Activated T-cell treated with anti-CD3 and anti-CD28 coated beads, Interleukin-2, amount 50 U/mL, for 72 hours (primary cell): ENCODE measurements around the gene CFAP410. TPM values are rescaled to one million over a fixed set of nuclear protein-coding genes. Genes with fewer than 3 reads are reported as not detected.
A peak's percentile ranks its signal among the peaks of the same experiment; 100 is the strongest.

Experiments used
- ATAC-seq, 2 donors: fragments of 150-1000 bp; cut with Tn5 transposase; replicated peaks in 1 of 2; 2 replicates each; pipeline ENCODE4 v1.10.0; 2021; ENCODE audit warnings: moderate library complexity in 2 of 2, mild to moderate bottlenecking in 1 of 2
- DNase-seq, 2 donors: peaks; one replicate each; pipeline ENCODE4 v3.0.0; 2021 to 2022; ENCODE audit warnings: mixed read lengths in 1 of 2
- H3K27ac Mint-ChIP-seq: one replicate; pipeline ENCODE4 v1.8.0; 2022; ENCODE audit warnings: mild to moderate bottlenecking, moderate library complexity, mixed read lengths
- H3K27me3 Mint-ChIP-seq: one replicate; pipeline ENCODE4 v1.8.0; 2022; ENCODE audit warnings: low read depth, mixed read lengths
- H3K36me3 Mint-ChIP-seq, 2 donors: one replicate each; pipeline ENCODE4 v1.8.0; 2022; ENCODE audit warnings: mixed read lengths in 2 of 2, mild to moderate bottlenecking in 1 of 2; ENCODE audit not compliant: insufficient read depth in 2 of 2
- H3K4me1 Mint-ChIP-seq: one replicate; pipeline ENCODE4 v1.8.0; 2022; ENCODE audit warnings: low read depth, mixed read lengths
- H3K4me3 Mint-ChIP-seq, 2 donors: one replicate each; pipeline ENCODE4 v1.8.0; 2022; ENCODE audit warnings: mild to moderate bottlenecking in 2 of 2, mixed read lengths in 2 of 2, moderate library complexity in 2 of 2
- H3K9me3 Mint-ChIP-seq, 2 donors: one replicate each; pipeline ENCODE4 v1.8.0; 2022; ENCODE audit warnings: mixed read lengths in 2 of 2
- total RNA-seq, 2 donors: library from RNA; stranded (reverse); gene quantifications; one replicate each; pipeline ENCODE4 v1.2.3, GENCODE V29; 2022

The CFAP410 gene
- total RNA-seq: 10 to 100 TPM; 14.5 to 17.2 TPM

GRCh38 chr21:44338971-44339910 is at the start of gene CFAP410:
CFAP410 (minus strand) TSS chr21:44339390; CDS start chr21:44339194, 196 bp downstream.
- H3K4me3 Mint-ChIP-seq: peak within 1 kb of the TSS; percentile 96 to 97
- H3K27ac Mint-ChIP-seq: peak within 1 kb of the TSS; percentile 91
- no peaks in the 10 kb centered on the region for H3K9me3 Mint-ChIP-seq
- peaks cover 30% of the 10 kb centered on the region for H3K4me1 Mint-ChIP-seq
- ATAC-seq (peak; percentile 93), DNase-seq (peak; percentile 96 to 97)
- H3K27me3 Mint-ChIP-seq: no peaks in the 10 kb centered on the region
- H3K36me3 Mint-ChIP-seq: no peaks in the 10 kb centered on the region

DNA sequence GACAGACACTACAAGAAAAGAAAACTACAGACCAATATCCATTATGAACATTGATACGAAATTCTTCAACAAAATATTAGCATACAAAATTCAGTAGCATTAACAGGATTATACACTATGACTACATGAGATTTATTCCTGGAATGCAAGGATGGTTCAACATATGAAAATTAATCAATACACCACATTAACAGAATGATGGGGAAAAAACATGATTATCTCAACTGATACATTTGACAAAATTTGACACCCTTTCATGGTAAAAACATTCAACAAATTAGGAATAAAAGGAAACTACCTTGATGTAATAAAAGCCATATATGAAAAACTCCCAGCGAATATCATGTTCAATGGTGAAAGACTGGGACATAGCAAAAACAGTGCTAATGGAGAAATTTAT is 45.8 kb upstream of the CFAP410 start:
- ATAC-seq (no peak), DNase-seq (no peak)
- Mint-ChIP-seq H3K27ac (no peak overlapping the region), H3K9me3 (peaks cover 7 to 14% of the 10 kb centered on the region in 2 donors), H3K4me1 (no peaks in the 10 kb centered on the region), H3K36me3 (peaks cover 12 to 16% of the 10 kb centered on the region in 2 donors), H3K27me3 (no peaks in the 10 kb centered on the region), H3K4me3 (no peak overlapping the region)

DNA sequence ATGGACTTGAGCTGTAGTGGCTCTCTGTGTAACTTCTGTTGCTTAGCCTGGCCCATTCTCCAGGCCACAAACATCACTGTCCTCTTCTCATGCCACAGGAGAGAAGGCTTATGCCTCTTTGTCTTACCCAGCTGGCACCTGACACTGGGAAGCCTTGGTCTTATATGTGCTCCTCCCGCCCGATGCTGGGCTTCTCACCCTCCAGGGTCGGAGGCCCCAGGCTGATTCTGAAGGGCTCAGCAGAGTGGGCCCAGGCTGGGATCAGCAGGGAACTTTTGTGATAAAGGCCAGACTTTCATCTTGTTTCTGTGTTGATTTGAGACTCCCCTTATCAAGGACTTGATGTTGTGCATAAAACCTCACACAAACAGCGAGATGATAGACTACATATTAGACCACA is 44.0 kb upstream of the CFAP410 start:
- ATAC-seq (no peak), DNase-seq (no peak)
- Mint-ChIP-seq H3K27me3 (no peaks in the 10 kb centered on the region), H3K36me3 (peaks cover 12 to 16% of the 10 kb centered on the region in 2 donors), H3K4me3 (no peak overlapping the region), H3K4me1 (no peaks in the 10 kb centered on the region), H3K27ac (no peak overlapping the region), H3K9me3 (peaks cover 7 to 14% of the 10 kb centered on the region in 2 donors)

DNA sequence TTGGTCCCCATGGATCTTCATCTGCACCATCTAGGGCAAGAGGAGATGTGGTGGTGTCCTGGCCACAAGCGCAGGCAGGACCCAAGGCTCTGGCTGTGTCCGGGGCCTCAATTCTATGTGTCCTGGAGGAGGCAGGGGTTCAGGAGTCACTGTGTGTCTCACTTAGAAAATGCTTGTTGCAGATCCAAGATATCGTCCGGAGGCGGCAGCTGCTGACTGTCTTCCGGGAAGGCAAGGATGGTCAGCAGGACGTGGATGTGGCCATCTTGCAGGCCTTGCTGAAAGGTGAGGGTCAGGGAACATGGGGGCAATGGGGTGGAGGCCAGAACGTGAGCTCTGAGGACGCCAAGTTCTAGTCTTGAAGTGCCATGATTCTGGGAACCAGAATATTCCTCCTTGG is 43.3 kb upstream of the CFAP410 start:
- ATAC-seq: no peak
- Mint-ChIP-seq H3K9me3 (peaks cover 7 to 14% of the 10 kb centered on the region in 2 donors), H3K36me3 (peaks cover 12 to 16% of the 10 kb centered on the region in 2 donors), H3K27ac (no peak overlapping the region), H3K4me1 (no peaks in the 10 kb centered on the region), H3K4me3 (no peak overlapping the region), H3K27me3 (no peaks in the 10 kb centered on the region)
- DNase-seq: no peak

DNA sequence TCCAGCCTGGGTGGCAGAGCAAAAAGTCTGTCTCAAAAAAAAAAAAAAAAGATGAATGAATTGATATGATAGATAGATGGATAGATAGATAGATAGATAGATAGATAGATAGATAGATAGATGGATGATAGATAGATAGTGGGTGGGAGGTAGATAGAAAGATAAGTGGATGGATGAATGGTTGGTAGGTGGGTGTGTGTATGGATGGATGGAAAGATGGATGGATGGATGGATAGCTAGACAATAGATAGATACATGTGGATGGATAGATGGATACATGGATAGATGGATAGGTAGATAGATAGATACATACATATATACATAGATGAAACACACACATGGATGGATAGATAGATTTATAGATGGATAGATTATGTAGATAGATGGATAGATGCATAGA is 42.7 kb upstream of the CFAP410 start:
- H3K9me3 Mint-ChIP-seq: peaks cover 7 to 14% of the 10 kb centered on the region in 2 donors
- peaks cover 12 to 16% of the 10 kb centered on the region in 2 donors for H3K36me3 Mint-ChIP-seq
- H3K27me3 Mint-ChIP-seq: no peaks in the 10 kb centered on the region
- no peak overlapping the region for H3K4me3 Mint-ChIP-seq
- no peak for ATAC-seq
- no peak for DNase-seq
- no peaks in the 10 kb centered on the region for H3K4me1 Mint-ChIP-seq
- no peak overlapping the region for H3K27ac Mint-ChIP-seq

DNA sequence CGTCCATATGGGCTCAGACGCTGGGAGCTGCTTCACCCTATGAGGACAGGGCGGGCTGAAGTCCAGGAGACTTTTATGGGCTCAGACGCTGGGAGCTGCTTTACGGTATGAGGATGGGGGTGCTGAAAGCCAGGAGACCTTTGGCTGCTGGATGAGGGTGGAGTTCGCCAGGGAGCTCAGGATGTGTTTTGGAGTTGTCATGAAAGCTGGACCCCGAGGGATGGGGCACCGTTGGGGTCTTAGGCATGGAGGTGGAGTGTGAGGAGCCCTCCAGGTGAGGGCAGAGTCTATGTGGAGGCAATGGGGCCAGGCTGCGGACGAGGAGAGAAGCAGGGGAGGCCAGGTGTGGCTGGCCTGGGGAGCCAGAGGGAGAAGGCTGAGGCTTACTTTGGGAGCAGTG is 41.7 kb upstream of the CFAP410 start:
- H3K27ac Mint-ChIP-seq: no peak overlapping the region
- peaks cover 7 to 14% of the 10 kb centered on the region in 2 donors for H3K9me3 Mint-ChIP-seq
- ATAC-seq (no peak), DNase-seq (no peak)
- no peaks in the 10 kb centered on the region for H3K27me3 Mint-ChIP-seq
- H3K4me3 Mint-ChIP-seq: no peak overlapping the region
- H3K4me1 Mint-ChIP-seq: no peaks in the 10 kb centered on the region
- peaks cover 12 to 16% of the 10 kb centered on the region in 2 donors for H3K36me3 Mint-ChIP-seq

GRCh38 chr21:44379991-44380865 is 41.0 kb upstream of the CFAP410 start:
- Mint-ChIP-seq H3K36me3 (peaks cover 8 to 13% of the 10 kb centered on the region in 2 donors), H3K27me3 (no peaks in the 10 kb centered on the region), H3K9me3 (peaks cover 7 to 10% of the 10 kb centered on the region in 2 donors), H3K27ac (no peak overlapping the region), H3K4me1 (peaks cover 5% of the 10 kb centered on the region), H3K4me3 (no peak overlapping the region)
- no peak for ATAC-seq
- no peak for DNase-seq

DNA sequence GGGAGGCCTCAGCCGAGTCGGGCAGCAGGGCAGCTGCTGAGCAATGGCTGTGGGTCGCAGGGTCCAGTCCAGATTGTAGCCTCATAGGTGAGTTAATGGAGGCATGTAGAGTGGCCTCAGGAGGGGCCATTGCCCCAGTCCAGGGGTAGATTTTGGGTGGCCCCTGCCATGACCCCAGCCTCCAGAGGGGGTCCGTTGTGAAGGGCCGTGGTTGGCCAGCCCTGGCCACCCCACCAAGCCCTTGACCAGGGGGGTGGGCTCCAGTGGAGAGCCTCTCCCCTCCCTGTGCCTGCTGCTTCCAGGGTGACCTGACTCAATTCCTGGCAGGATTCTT is 40.3 kb upstream of the CFAP410 start:
- no peak for DNase-seq
- no peak for ATAC-seq
- Mint-ChIP-seq H3K27me3 (no peaks in the 10 kb centered on the region), H3K4me3 (no peak overlapping the region), H3K4me1 (peaks cover 10% of the 10 kb centered on the region), H3K36me3 (peaks cover 6 to 8% of the 10 kb centered on the region in 2 donors), H3K27ac (no peak overlapping the region), H3K9me3 (peaks cover 7% of the 10 kb centered on the region in 2 donors)

GRCh38 chr21:44378646-44379514 is 39.7 kb upstream of the CFAP410 start:
- Mint-ChIP-seq H3K4me3 (no peak overlapping the region), H3K9me3 (peaks cover 4 to 6% of the 10 kb centered on the region in 2 donors), H3K4me1 (peaks cover 10% of the 10 kb centered on the region), H3K36me3 (peaks cover 6% of the 10 kb centered on the region in 2 donors), H3K27ac (no peak overlapping the region), H3K27me3 (no peaks in the 10 kb centered on the region)
- no peak for DNase-seq
- ATAC-seq: no peak

DNA sequence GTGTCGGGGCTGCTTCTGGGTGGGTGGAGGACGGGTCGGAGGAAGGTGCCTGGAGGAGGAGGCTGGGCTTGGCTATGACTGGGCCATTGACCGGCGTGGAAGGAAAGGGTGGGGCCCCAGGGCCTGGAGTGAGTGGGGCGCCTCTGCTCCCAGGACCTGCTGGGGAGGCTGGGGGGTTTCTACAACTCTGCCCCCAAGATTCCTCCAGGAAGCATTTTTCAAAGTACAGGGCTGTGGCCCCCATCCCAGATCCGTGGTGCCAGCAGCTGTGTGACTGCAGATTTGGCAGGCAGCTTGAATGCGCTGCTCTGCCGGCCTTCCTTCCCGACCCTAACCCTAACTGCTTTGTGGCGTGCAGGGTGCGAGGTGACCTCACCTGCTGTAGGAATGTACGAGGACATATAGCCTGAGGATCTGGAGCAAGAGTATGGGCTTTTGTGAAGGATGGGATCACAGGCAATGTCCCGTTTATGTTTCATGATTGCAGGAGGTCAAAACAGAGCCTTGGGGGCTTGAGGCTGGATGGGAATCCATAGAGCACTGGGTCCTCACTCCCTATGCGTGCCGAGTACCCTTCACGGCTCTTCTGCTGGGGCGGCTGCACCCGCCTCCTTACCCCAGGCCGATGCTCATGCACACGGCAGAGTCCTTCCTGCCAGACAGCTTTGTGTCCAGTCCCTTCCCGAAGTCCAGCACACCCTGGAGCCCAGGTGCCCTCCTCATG is 38.9 kb upstream of the CFAP410 start:
- Mint-ChIP-seq H3K9me3 (peaks cover 3 to 4% of the 10 kb centered on the region in 2 donors), H3K4me1 (peaks cover 10% of the 10 kb centered on the region), H3K27ac (no peak overlapping the region), H3K4me3 (no peak overlapping the region), H3K27me3 (no peaks in the 10 kb centered on the region), H3K36me3 (peaks cover 4% of the 10 kb centered on the region in 2 donors)
- ATAC-seq: no peak
- DNase-seq: no peak

GRCh38 chr21:44377201-44377921 is 38.2 kb upstream of the CFAP410 start:
- peaks cover 10% of the 10 kb centered on the region for H3K4me1 Mint-ChIP-seq
- H3K27ac Mint-ChIP-seq: no peak overlapping the region
- ATAC-seq: no peak
- peaks cover 3 to 4% of the 10 kb centered on the region in 2 donors for H3K9me3 Mint-ChIP-seq
- DNase-seq: no peak
- H3K27me3 Mint-ChIP-seq: no peaks in the 10 kb centered on the region
- H3K36me3 Mint-ChIP-seq: peaks cover 4% of the 10 kb centered on the region in 2 donors
- H3K4me3 Mint-ChIP-seq: no peak overlapping the region
